HL-60 (cell line): ENCODE data around the gene ARF3.

ENCODE experiments used
- CTCF ChIP-seq: IDR thresholded peaks from one replicate; pipeline ENCODE4 v1.5.1; 2011; ENCODE audit warnings: low read length, control low read depth, inconsistent platforms; ENCODE audit not compliant: insufficient read depth
- POLR2AphosphoS5 ChIP-seq: IDR thresholded peaks from 2 replicates; pipeline ENCODE4 v1.6.1; 2012; ENCODE audit warnings: low read depth
- SPI1 ChIP-seq: IDR thresholded peaks from 2 replicates; pipeline ENCODE4 v1.6.1; 2012; ENCODE audit warnings: low read depth, mild to moderate bottlenecking, borderline replicate concordance

- TF ChIP-seq CTCF, result peak; percentile 11
- TF ChIP-seq POLR2AphosphoS5, result no peak
- no peak for TF ChIP-seq SPI1
Measured at GRCh38 chr12:48972213-48972951, 15.1 kb upstream of the ARF3 start.
